HepG2 (cell line): Measurements from ENCODE around the gene OR2V2. TPM values are rescaled to one million over a fixed set of nuclear protein-coding genes. Genes with fewer than 3 reads are reported as not detected.

Experiments used
- CREM ChIP-seq, 2 experiments: sonication (generic) in 1 of 2; formaldehyde crosslinking in 1 of 2; IDR thresholded peaks; 2 replicates each; pipeline versions ENCODE4 v1.4.0 to v1.6.1; 2016 to 2020; ENCODE audit warnings: antibody characterized with exemption in 1 of 2, mild to moderate bottlenecking in 1 of 2, missing genetic modification reagents in 1 of 2
- MTF2 ChIP-seq: sonication (generic); formaldehyde crosslinking; IDR thresholded peaks from 2 replicates; pipeline ENCODE4 v1.5.0; 2020; ENCODE audit warnings: missing genetic modification reagents, borderline replicate concordance
- NKX3-1 ChIP-seq: sonication (generic); formaldehyde crosslinking; IDR thresholded peaks from 2 replicates; pipeline ENCODE4 v1.5.0; 2020; ENCODE audit warnings: missing genetic modification reagents
- ZNF432 ChIP-seq: sonication (generic); formaldehyde crosslinking; IDR thresholded peaks from 2 replicates; pipeline ENCODE4 v1.5.0; 2020; ENCODE audit warnings: missing genetic modification reagents, mild to moderate bottlenecking, borderline replicate concordance
- ZNF446 ChIP-seq: sonication (generic); formaldehyde crosslinking; IDR thresholded peaks from 2 replicates; pipeline ENCODE4 v1.5.0; 2020; ENCODE audit warnings: mild to moderate bottlenecking, missing genetic modification reagents
- ZXDC ChIP-seq: sonication (generic); formaldehyde crosslinking; IDR thresholded peaks from 2 replicates; pipeline ENCODE4 v1.5.0; 2020; ENCODE audit warnings: mild to moderate bottlenecking, missing genetic modification reagents
- polyA plus RNA-seq, 8 experiments: library from polyadenylated mRNA; depleted of rRNA in 3 of 8; stranded (reverse) in 7 of 8; unstranded in 1 of 8; fragments of >200 nt; fragmentation: Illumina TruSeq in 4 of 8; extraction: Trizol in 4 of 8; gene quantifications; 2 replicates each; pipeline versions ENCODE4 v1.2.1 to v1.2.3, GENCODE V29; 2011 to 2016; ENCODE audit warnings: low read depth in 4 of 8, missing spikeins in 1 of 8, mixed read lengths in 1 of 8; ENCODE audit not compliant: insufficient read depth in 1 of 8
- total RNA-seq, 5 experiments: library from RNA; depleted of rRNA; stranded (reverse); fragments of >200 nt; fragmentation: Illumina TruSeq; extraction: Trizol; gene quantifications; 2 replicates each; pipeline ENCODE4 v1.2.3, GENCODE V29; 2016; ENCODE audit warnings: low read depth in 1 of 5
- TF ChIP-seq, protein P1 (sequence below): sonication (generic); formaldehyde crosslinking; IDR thresholded peaks from 2 replicates; pipeline ENCODE4 v1.4.0; 2020; ENCODE audit warnings: mild to moderate bottlenecking, missing genetic modification reagents
- TF ChIP-seq, protein P2 (sequence below), 2 experiments: sonication (generic) in 1 of 2; formaldehyde crosslinking in 1 of 2; IDR thresholded peaks; 2 replicates each; pipeline versions ENCODE4 v1.4.0 to v1.6.1; 2018 to 2020; ENCODE audit warnings: missing genetic modification reagents in 2 of 2, borderline replicate concordance in 1 of 2, low read depth in 1 of 2, mild to moderate bottlenecking in 1 of 2, missing biosample characterization in 1 of 2
- TF ChIP-seq, protein P3 (sequence below): IDR thresholded peaks from 2 replicates; pipeline ENCODE4 v1.6.1; 2016; ENCODE audit warnings: low read depth, missing genetic modification reagents, missing compliant biosample characterization
- TF ChIP-seq, protein P4 (sequence below): sonication (generic); formaldehyde crosslinking; IDR thresholded peaks from 2 replicates; pipeline ENCODE4 v1.5.1; 2020; ENCODE audit warnings: mild to moderate bottlenecking, moderate library complexity, missing genetic modification reagents

Gene OR2V2
- total and polyA plus RNA-seq, 2 of the 13 experiments (the other 11 are each of a cell fraction or from before 2014, with no cell fraction given), result not detected

GRCh38 chr5:181188700-181189362 is 41.4 kb downstream of the OR2V2 start (continued):
- TF ChIP-seq, protein P1, sequence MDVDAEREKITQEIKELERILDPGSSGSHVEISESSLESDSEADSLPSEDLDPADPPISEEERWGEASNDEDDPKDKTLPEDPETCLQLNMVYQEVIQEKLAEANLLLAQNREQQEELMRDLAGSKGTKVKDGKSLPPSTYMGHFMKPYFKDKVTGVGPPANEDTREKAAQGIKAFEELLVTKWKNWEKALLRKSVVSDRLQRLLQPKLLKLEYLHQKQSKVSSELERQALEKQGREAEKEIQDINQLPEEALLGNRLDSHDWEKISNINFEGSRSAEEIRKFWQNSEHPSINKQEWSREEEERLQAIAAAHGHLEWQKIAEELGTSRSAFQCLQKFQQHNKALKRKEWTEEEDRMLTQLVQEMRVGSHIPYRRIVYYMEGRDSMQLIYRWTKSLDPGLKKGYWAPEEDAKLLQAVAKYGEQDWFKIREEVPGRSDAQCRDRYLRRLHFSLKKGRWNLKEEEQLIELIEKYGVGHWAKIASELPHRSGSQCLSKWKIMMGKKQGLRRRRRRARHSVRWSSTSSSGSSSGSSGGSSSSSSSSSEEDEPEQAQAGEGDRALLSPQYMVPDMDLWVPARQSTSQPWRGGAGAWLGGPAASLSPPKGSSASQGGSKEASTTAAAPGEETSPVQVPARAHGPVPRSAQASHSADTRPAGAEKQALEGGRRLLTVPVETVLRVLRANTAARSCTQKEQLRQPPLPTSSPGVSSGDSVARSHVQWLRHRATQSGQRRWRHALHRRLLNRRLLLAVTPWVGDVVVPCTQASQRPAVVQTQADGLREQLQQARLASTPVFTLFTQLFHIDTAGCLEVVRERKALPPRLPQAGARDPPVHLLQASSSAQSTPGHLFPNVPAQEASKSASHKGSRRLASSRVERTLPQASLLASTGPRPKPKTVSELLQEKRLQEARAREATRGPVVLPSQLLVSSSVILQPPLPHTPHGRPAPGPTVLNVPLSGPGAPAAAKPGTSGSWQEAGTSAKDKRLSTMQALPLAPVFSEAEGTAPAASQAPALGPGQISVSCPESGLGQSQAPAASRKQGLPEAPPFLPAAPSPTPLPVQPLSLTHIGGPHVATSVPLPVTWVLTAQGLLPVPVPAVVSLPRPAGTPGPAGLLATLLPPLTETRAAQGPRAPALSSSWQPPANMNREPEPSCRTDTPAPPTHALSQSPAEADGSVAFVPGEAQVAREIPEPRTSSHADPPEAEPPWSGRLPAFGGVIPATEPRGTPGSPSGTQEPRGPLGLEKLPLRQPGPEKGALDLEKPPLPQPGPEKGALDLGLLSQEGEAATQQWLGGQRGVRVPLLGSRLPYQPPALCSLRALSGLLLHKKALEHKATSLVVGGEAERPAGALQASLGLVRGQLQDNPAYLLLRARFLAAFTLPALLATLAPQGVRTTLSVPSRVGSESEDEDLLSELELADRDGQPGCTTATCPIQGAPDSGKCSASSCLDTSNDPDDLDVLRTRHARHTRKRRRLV (CRISPR knock-in tag), result 0 out of 2 replicates have a peak, but pooled peaks have one; percentile 7
- no peak for TF ChIP-seq MTF2 (CRISPR knock-in tag)
- TF ChIP-seq, protein P2, sequence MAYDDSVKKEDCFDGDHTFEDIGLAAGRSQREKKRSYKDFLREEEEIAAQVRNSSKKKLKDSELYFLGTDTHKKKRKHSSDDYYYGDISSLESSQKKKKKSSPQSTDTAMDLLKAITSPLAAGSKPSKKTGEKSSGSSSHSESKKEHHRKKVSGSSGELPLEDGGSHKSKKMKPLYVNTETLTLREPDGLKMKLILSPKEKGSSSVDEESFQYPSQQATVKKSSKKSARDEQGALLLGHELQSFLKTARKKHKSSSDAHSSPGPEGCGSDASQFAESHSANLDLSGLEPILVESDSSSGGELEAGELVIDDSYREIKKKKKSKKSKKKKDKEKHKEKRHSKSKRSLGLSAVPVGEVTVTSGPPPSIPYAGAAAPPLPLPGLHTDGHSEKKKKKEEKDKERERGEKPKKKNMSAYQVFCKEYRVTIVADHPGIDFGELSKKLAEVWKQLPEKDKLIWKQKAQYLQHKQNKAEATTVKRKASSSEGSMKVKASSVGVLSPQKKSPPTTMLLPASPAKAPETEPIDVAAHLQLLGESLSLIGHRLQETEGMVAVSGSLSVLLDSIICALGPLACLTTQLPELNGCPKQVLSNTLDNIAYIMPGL (CRISPR knock-in tag; IDR thresholded peaks at IDR 0.05; ENCODE audit: borderline replicate concordance in 1 of 2, low read depth in 1 of 2), result peak; percentile 97 to 98
- no peak for TF ChIP-seq ZNF432 (CRISPR knock-in tag)
- TF ChIP-seq, protein P3, sequence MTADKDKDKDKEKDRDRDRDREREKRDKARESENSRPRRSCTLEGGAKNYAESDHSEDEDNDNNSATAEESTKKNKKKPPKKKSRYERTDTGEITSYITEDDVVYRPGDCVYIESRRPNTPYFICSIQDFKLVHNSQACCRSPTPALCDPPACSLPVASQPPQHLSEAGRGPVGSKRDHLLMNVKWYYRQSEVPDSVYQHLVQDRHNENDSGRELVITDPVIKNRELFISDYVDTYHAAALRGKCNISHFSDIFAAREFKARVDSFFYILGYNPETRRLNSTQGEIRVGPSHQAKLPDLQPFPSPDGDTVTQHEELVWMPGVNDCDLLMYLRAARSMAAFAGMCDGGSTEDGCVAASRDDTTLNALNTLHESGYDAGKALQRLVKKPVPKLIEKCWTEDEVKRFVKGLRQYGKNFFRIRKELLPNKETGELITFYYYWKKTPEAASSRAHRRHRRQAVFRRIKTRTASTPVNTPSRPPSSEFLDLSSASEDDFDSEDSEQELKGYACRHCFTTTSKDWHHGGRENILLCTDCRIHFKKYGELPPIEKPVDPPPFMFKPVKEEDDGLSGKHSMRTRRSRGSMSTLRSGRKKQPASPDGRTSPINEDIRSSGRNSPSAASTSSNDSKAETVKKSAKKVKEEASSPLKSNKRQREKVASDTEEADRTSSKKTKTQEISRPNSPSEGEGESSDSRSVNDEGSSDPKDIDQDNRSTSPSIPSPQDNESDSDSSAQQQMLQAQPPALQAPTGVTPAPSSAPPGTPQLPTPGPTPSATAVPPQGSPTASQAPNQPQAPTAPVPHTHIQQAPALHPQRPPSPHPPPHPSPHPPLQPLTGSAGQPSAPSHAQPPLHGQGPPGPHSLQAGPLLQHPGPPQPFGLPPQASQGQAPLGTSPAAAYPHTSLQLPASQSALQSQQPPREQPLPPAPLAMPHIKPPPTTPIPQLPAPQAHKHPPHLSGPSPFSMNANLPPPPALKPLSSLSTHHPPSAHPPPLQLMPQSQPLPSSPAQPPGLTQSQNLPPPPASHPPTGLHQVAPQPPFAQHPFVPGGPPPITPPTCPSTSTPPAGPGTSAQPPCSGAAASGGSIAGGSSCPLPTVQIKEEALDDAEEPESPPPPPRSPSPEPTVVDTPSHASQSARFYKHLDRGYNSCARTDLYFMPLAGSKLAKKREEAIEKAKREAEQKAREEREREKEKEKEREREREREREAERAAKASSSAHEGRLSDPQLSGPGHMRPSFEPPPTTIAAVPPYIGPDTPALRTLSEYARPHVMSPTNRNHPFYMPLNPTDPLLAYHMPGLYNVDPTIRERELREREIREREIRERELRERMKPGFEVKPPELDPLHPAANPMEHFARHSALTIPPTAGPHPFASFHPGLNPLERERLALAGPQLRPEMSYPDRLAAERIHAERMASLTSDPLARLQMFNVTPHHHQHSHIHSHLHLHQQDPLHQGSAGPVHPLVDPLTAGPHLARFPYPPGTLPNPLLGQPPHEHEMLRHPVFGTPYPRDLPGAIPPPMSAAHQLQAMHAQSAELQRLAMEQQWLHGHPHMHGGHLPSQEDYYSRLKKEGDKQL (CRISPR knock-in tag), result no peak
- TF ChIP-seq CREM (IDR thresholded peaks at IDR 0.05), result no peak
- TF ChIP-seq CREM (CRISPR knock-in tag; IDR thresholded peaks at IDR 0.05), result no peak
- no peak for TF ChIP-seq ZXDC
- TF ChIP-seq, protein P4, sequence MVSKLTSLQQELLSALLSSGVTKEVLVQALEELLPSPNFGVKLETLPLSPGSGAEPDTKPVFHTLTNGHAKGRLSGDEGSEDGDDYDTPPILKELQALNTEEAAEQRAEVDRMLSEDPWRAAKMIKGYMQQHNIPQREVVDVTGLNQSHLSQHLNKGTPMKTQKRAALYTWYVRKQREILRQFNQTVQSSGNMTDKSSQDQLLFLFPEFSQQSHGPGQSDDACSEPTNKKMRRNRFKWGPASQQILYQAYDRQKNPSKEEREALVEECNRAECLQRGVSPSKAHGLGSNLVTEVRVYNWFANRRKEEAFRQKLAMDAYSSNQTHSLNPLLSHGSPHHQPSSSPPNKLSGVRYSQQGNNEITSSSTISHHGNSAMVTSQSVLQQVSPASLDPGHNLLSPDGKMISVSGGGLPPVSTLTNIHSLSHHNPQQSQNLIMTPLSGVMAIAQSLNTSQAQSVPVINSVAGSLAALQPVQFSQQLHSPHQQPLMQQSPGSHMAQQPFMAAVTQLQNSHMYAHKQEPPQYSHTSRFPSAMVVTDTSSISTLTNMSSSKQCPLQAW, result 0 out of 2 replicates have a peak, but pooled peaks have one; percentile 27
- no peak for TF ChIP-seq NKX3-1 (CRISPR knock-in tag)
- TF ChIP-seq ZNF446 (CRISPR knock-in tag), result no peak
